Measurements from ENCODE around the gene ENTPD8. TPM values are rescaled to one million over a fixed set of nuclear protein-coding genes. Genes with fewer than 3 reads are reported as not detected.
A peak's percentile ranks its signal among the peaks of the same experiment; 100 is the strongest.
"Not testable (repeated sequence)": the region's sequence is repeated elsewhere in the genome, so short reads cannot be mapped to it uniquely, and the experiment has no call there.

The ENTPD8 gene
- total and polyA plus RNA-seq, 8 donors, result 0.98 to 4.7 (median 2.0) TPM

- ATAC-seq, result no peak
- no peak for TF ChIP-seq CTCF (IDR thresholded peaks at IDR 0.05)
- intact Hi-C loops (cut with DNase I), result no loop called here
- peak in 4 of 6 donors; percentile 25 to 79 (median 34) for DNase-seq
- peaks cover 0 to 13% (median 0%) of the 10 kb centered on the region in 3 donors for H3K36me3 ChIP-seq
- no peak for FAIRE-seq
- 90 to 92% methylated on average over 17 of the region's 17 CpGs for WGBS, 2 donors
- no peak overlapping the region for H3K4me3 ChIP-seq
- no peak overlapping the region for H3K27ac ChIP-seq
- no peaks in the 10 kb centered on the region for H3K27me3 ChIP-seq
- H3K9me3 ChIP-seq, result no peaks in the 10 kb centered on the region
- peaks cover 0 to 6% (median 0%) of the 10 kb centered on the region in 3 donors for H3K4me1 ChIP-seq
These were observed 11.0 kb upstream of the ENTPD8 start for GRCh38 chr9:137452006-137452760.

GRCh38 chr9:137451264-137452005 is 10.3 kb upstream of the ENTPD8 start:
- H3K4me3 ChIP-seq; H3K9me3 ChIP-seq; FAIRE-seq; intact Hi-C loops (cut with DNase I); ATAC-seq; H3K27ac ChIP-seq; H3K4me1 ChIP-seq; H3K27me3 ChIP-seq: not testable (repeated sequence)
- H3K36me3 ChIP-seq, result peaks cover 0 to 13% (median 0%) of the 10 kb centered on the region in 3 donors
- DNase-seq, result peak in 1 of 6 donors; percentile 3
- 91 to 95% methylated on average over 9 to 12 of the region's 31 CpGs for WGBS, 2 donors

- DNase-seq, result peak in 2 of 6 donors; percentile 3 to 11
- H3K9me3 ChIP-seq; H3K27ac ChIP-seq; H3K4me3 ChIP-seq; H3K4me1 ChIP-seq; FAIRE-seq; H3K27me3 ChIP-seq; ATAC-seq; intact Hi-C loops (cut with DNase I): not testable (repeated sequence)
- 87 to 96% methylated on average over 21 of the region's 24 CpGs for WGBS, 2 donors
- H3K36me3 ChIP-seq, result peaks cover 0 to 13% (median 0%) of the 10 kb centered on the region in 3 donors
These were observed 9.5 kb upstream of the ENTPD8 start for GRCh38 chr9:137450539-137451222.

DNA sequence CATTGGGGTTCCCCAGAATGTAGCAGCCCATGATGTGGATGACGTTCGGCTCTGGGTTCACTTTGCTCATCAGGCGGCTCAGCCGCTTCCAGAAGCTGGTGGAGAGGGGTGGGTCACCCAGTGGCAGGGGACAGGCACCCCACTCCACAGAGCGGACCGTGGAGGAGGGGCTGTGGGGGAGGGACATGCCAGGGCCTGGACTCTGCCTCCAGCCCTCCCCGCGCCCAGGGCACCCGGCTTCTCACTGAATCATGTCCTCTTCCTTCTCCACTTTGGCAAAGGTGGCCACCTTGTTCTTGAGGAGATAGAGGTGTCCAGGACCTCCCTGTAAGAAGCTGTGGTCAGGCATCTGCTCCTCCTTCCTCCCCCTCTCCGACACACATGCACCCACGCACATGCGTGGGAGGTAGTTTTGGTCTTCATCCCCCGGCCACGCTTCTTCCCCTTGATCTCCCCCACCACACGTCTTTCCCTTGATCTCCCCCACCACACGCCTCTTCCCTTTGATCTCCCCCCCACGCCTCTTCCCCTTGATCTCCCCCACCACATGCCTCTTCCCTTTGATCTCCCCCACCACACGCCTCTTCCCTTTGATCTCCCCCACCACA is 8.9 kb upstream of the ENTPD8 start:
- DNase-seq (peak in 5 of 6 donors; percentile 3 to 69 (median 28)), ATAC-seq (no peak), FAIRE-seq (no peak)
- Histone ChIP-seq H3K27ac (no peak overlapping the region), H3K36me3 (peaks cover 0 to 13% (median 0%) of the 10 kb centered on the region in 3 donors), H3K9me3 (no peaks in the 10 kb centered on the region), H3K4me3 (no peak overlapping the region), H3K27me3 (no peaks in the 10 kb centered on the region), H3K4me1 (peaks cover 0 to 9% (median 4%) of the 10 kb centered on the region in 3 donors)
- WGBS, 2 donors, result 93 to 94% methylated on average over 17 to 18 of the region's 18 CpGs
- no peak for TF ChIP-seq CTCF (IDR thresholded peaks at IDR 0.05)
- intact Hi-C loops (cut with DNase I), result no loop called here

DNA sequence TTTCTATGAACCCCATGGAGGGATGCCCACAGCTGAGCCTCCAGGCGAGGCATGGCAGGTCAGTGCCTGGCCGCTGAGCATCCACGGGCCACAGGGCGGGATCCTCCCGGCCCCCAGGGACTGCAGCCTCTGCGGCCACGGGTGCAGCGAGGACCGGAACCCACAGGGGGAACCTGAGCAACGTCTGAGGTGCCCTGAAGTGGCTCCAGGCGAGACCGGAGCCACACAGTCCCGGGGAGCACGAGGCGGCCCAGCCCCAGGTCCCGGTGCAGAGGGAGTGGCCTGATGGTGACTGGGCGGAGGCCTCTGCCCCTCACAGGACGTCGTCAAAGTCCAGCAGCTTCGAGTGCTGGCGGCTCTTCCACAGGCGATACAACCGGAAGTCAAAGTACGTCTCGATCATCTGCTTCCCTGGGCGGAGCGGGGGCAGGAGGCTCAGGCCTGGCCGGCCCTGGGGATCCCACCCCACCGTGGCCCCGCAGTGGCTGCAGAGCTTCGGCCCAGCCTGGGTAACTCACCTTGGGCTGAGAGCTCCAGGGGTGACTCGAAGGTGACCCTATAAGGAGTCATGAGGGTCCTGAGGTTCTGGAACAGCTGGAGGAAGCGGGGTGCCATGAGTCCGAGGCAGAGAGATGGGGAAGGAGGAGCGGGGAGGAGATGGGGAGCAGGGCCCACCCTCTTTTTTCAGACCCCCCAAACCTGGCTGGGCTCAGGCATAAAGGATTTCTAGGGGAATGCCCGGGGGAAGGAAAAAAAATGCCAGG is 8.1 kb upstream of the ENTPD8 start:
- DNase-seq (peak in 5 of 6 donors; percentile 3 to 67 (median 34)), ATAC-seq (no peak), FAIRE-seq (no peak)
- intact Hi-C loops (cut with DNase I), result no loop called here
- WGBS, 2 donors, result 90 to 91% methylated on average over 36 of the region's 36 CpGs
- Histone ChIP-seq H3K27me3 (no peaks in the 10 kb centered on the region), H3K4me3 (no peak overlapping the region), H3K4me1 (peaks cover 0 to 6% (median 4%) of the 10 kb centered on the region in 3 donors), H3K9me3 (no peaks in the 10 kb centered on the region), H3K27ac (no peak overlapping the region), H3K36me3 (peaks cover 0 to 13% (median 0%) of the 10 kb centered on the region in 3 donors)
- no peak for TF ChIP-seq CTCF (IDR thresholded peaks at IDR 0.05)
